Endothelial cell (in vitro differentiated cells): Measurements from ENCODE around the gene FKBP6. TPM values are rescaled to one million over a fixed set of nuclear protein-coding genes. Genes with fewer than 3 reads are reported as not detected.

Experiments
- DNase-seq: peaks from one replicate; pipeline ENCODE4 v3.0.0; 2021; ENCODE audit warnings: low spot score
- H3K27ac Mint-ChIP-seq: one replicate; pipeline ENCODE4 v1.8.0; 2021; ENCODE audit warnings: mixed read lengths, inconsistent platforms; ENCODE audit not compliant: unreplicated experiment
- H3K27me3 Mint-ChIP-seq: one replicate; pipeline ENCODE4 v1.8.0; 2021; ENCODE audit warnings: mild to moderate bottlenecking, moderate library complexity, mixed read lengths, inconsistent platforms; ENCODE audit not compliant: unreplicated experiment
- H3K36me3 Mint-ChIP-seq: one replicate; pipeline ENCODE4 v1.8.0; 2021; ENCODE audit warnings: mild to moderate bottlenecking, low read depth, mixed read lengths, inconsistent platforms; ENCODE audit not compliant: unreplicated experiment
- H3K4me1 Mint-ChIP-seq: one replicate; pipeline ENCODE4 v1.8.0; 2021; ENCODE audit warnings: mild to moderate bottlenecking, mixed read lengths, inconsistent platforms; ENCODE audit not compliant: unreplicated experiment
- H3K4me3 Mint-ChIP-seq: one replicate; pipeline ENCODE4 v1.8.0; 2021; ENCODE audit warnings: mild to moderate bottlenecking, mixed read lengths, inconsistent platforms; ENCODE audit not compliant: unreplicated experiment
- H3K9me3 Mint-ChIP-seq: one replicate; pipeline ENCODE4 v1.8.0; 2021; ENCODE audit warnings: mixed read lengths, inconsistent platforms; ENCODE audit not compliant: unreplicated experiment
- CTCF ChIP-seq: fragments of 200-600 bp; sonication (generic); IDR thresholded peaks from one replicate; pipeline ENCODE4 v1.5.0; 2021; ENCODE audit warnings: antibody characterized with exemption; ENCODE audit not compliant: unreplicated experiment
- total RNA-seq: library from RNA; stranded (reverse); fragmentation: NEBNext Ultra II Directional; extraction: Animal tissue kit (Norgen Biotek cat#: 25700); gene quantifications from one replicate; pipeline ENCODE4 v1.2.1, GENCODE V29; 2021; ENCODE audit not compliant: unreplicated experiment

FKBP6 gene
- total RNA-seq, 1 donor from 2014 or later, result not detected

GRCh38 chr7:73364006-73364728 lies 36.2 kb downstream of the FKBP6 start:
- Mint-ChIP-seq H3K9me3 (no peaks in the 10 kb centered on the region), H3K27me3 (peaks cover 12% of the 10 kb centered on the region), H3K4me3 (no peak overlapping the region), H3K27ac (no peak overlapping the region), H3K4me1 (peaks cover 7% of the 10 kb centered on the region), H3K36me3 (peaks cover 4% of the 10 kb centered on the region)
- no peak for DNase-seq
- TF ChIP-seq CTCF, result no peak

- Mint-ChIP-seq H3K9me3 (no peaks in the 10 kb centered on the region), H3K27me3 (peaks cover 3% of the 10 kb centered on the region), H3K4me1 (no peaks in the 10 kb centered on the region), H3K36me3 (no peaks in the 10 kb centered on the region), H3K27ac (no peak overlapping the region), H3K4me3 (no peak overlapping the region)
- no peak for DNase-seq
- TF ChIP-seq CTCF, result no peak
Measured at GRCh38 chr7:73366127-73366526, 38.2 kb downstream of the FKBP6 start.

GRCh38 chr7:73366990-73367389 lies 39.0 kb downstream of the FKBP6 start:
- TF ChIP-seq CTCF, result no peak
- DNase-seq, result no peak
- Mint-ChIP-seq H3K36me3 (no peaks in the 10 kb centered on the region), H3K9me3 (no peaks in the 10 kb centered on the region), H3K4me3 (no peak overlapping the region), H3K27me3 (peaks cover 3% of the 10 kb centered on the region), H3K27ac (no peak overlapping the region), H3K4me1 (no peaks in the 10 kb centered on the region)

GRCh38 chr7:73369009-73369408 lies 41.0 kb downstream of the FKBP6 start:
- Mint-ChIP-seq H3K9me3 (no peaks in the 10 kb centered on the region), H3K27me3 (peaks cover 1% of the 10 kb centered on the region)

More at GRCh38 chr7:73369009-73369408, 41.0 kb downstream of the FKBP6 start:
- no peak for DNase-seq
- Mint-ChIP-seq H3K4me1 (no peaks in the 10 kb centered on the region), H3K4me3 (no peak overlapping the region), H3K36me3 (no peaks in the 10 kb centered on the region), H3K27ac (no peak overlapping the region)
- no peak for TF ChIP-seq CTCF
